Thyroid gland (tissue), 4 donors: ENCODE data around the gene SYCP1.

Experiments
- CTCF ChIP-seq, 6 experiments: fragments of 200-600 bp in 3 of 6; fragments of 450-650 bp in 3 of 6; sonication (generic) in 3 of 6; IDR thresholded peaks; one replicate each; pipeline ENCODE4 v1.5.1; 2016 to 2019; ENCODE audit warnings: antibody characterized with exemption in 6 of 6, mild to moderate bottlenecking in 2 of 6, inconsistent platforms in 1 of 6, moderate library complexity in 1 of 6
- POLR2A ChIP-seq, 2 donors: fragments of 450-650 bp; IDR thresholded peaks; one replicate each; pipeline ENCODE4 v1.6.1; 2017; ENCODE audit warnings: antibody characterized with exemption in 2 of 2, mild to moderate bottlenecking in 2 of 2, moderate library complexity in 1 of 2

- no peak for TF ChIP-seq CTCF (IDR thresholded peaks at IDR 0.05)
- TF ChIP-seq POLR2A (IDR thresholded peaks at IDR 0.05), result no peak
Measured at GRCh38 chr1:114976891-114977290, 122.2 kb downstream of the SYCP1 start.
